OCI-LY3 (cell line): Measurements from ENCODE around the gene DOCK8.

ENCODE experiments used
- H2AFZ ChIP-seq: fragments of 200-600, 300-600 bp; shearing (Covaris generic); 2 replicates; pipeline ENCODE4 v1.6.0; 2014; ENCODE audit warnings: antibody characterized with exemption, low read depth, low read length
- H3K27ac ChIP-seq: fragments of 200-600, 300-600 bp; sonication (generic); 2 replicates; pipeline ENCODE4 v1.5.1; 2014; ENCODE audit warnings: mild to moderate bottlenecking, low read length, moderate library complexity, mixed read lengths
- H3K27me3 ChIP-seq: fragments of 200-600, 300-600 bp; sonication (generic); 2 replicates; pipeline ENCODE4 v1.6.1; 2014; ENCODE audit warnings: low read depth, low read length, mixed read lengths
- H3K36me3 ChIP-seq: fragments of 200-600, 300-600 bp; sonication (generic); replicated peaks from 2 replicates; pipeline ENCODE3; 2014; ENCODE audit warnings: low read depth, low read length, mixed read lengths
- H3K4me1 ChIP-seq: fragments of 300-600, 200-600 bp; sonication (generic); 2 replicates; pipeline ENCODE4 v1.6.1; 2014; ENCODE audit warnings: low read length, mixed read lengths
- H3K4me2 ChIP-seq: fragments of 200-600, 300-600 bp; sonication (generic); 2 replicates; pipeline ENCODE4 v1.6.1; 2014; ENCODE audit warnings: low read length, mixed read lengths
- H3K4me3 ChIP-seq: fragments of 300-600, 200-600 bp; sonication (generic); 2 replicates; pipeline ENCODE4 v1.5.1; 2014; ENCODE audit warnings: antibody characterized with exemption, mild to moderate bottlenecking, low read length, moderate library complexity
- H3K79me2 ChIP-seq: fragments of 300-600, 200-600 bp; shearing (Covaris generic); 2 replicates; pipeline ENCODE4 v1.6.1; 2014; ENCODE audit warnings: mild to moderate bottlenecking, low read length, mixed read lengths
- H3K9ac ChIP-seq: fragments of 300-600, 200-600 bp; shearing (Covaris generic); 2 replicates; pipeline ENCODE4 v1.6.0; 2014; ENCODE audit warnings: mild to moderate bottlenecking, low read length, moderate library complexity
- H3K9me3 ChIP-seq: fragments of 200-600, 300-600 bp; shearing (Covaris generic); 2 replicates; pipeline ENCODE4 v1.6.1; 2014; ENCODE audit warnings: low read length, mixed read lengths; ENCODE audit not compliant: insufficient read depth
- H4K20me1 ChIP-seq: fragments of 200-600, 300-600 bp; sonication (generic); 2 replicates; pipeline ENCODE4 v1.6.1; 2016; ENCODE audit warnings: low read length, mixed read lengths; ENCODE audit not compliant: insufficient read depth
- CTCF ChIP-seq: fragments of 200-600, 300-600 bp; sonication (generic); IDR thresholded peaks from 2 replicates; pipeline ENCODE4 v1.5.1; 2014; ENCODE audit warnings: antibody characterized with exemption, low read length, low read depth
- EZH2phosphoT487 ChIP-seq: fragments of 200-600 bp; shearing (Covaris generic); IDR thresholded peaks from 2 replicates; pipeline ENCODE4 v1.6.1; 2018; ENCODE audit warnings: antibody characterized with exemption, mixed run types, low read depth

Gene DOCK8

GRCh38 chr9:206481-206880 lies 8.2 kb upstream of the DOCK8 start:
- Histone ChIP-seq H2AFZ (peak overlapping the region; percentile 56; the same call in 1 of the 2 replicates), H3K27me3 (no peaks in the 10 kb centered on the region), H4K20me1 (no peaks in the 10 kb centered on the region), H3K9ac (no peak overlapping the region), H3K4me2 (no peak overlapping the region), H3K9me3 (no peaks in the 10 kb centered on the region), H3K27ac (no peak overlapping the region), H3K36me3 (no peaks in the 10 kb centered on the region), H3K79me2 (no peaks in the 10 kb centered on the region), H3K4me3 (no peak overlapping the region), H3K4me1 (no peaks in the 10 kb centered on the region)
- TF ChIP-seq EZH2phosphoT487, result no peak
- no peak for TF ChIP-seq CTCF

- Histone ChIP-seq H3K27ac (no peak overlapping the region), H3K9ac (no peak overlapping the region), H3K4me1 (peaks cover 14% of the 10 kb centered on the region), H3K36me3 (no peaks in the 10 kb centered on the region), H3K4me3 (no peak overlapping the region), H2AFZ (no peak overlapping the region), H3K9me3 (no peaks in the 10 kb centered on the region), H4K20me1 (no peaks in the 10 kb centered on the region), H3K27me3 (no peaks in the 10 kb centered on the region), H3K4me2 (no peak overlapping the region), H3K79me2 (no peaks in the 10 kb centered on the region)
- TF ChIP-seq CTCF (no peak), EZH2phosphoT487 (no peak)
These were observed 5.4 kb upstream of the DOCK8 start for GRCh38 chr9:209143-209758.

- Histone ChIP-seq H3K4me3 (no peak overlapping the region), H3K27ac (no peak overlapping the region), H3K36me3 (no peaks in the 10 kb centered on the region), H4K20me1 (no peaks in the 10 kb centered on the region), H3K4me1 (peaks cover 20% of the 10 kb centered on the region), H3K9me3 (no peaks in the 10 kb centered on the region), H3K9ac (no peak overlapping the region), H3K4me2 (no peak overlapping the region), H3K79me2 (no peaks in the 10 kb centered on the region), H2AFZ (no peak overlapping the region), H3K27me3 (0 out of 2 replicates have a peak, but pooled peaks cover 6% of the 10 kb centered on the region)
- TF ChIP-seq EZH2phosphoT487 (no peak), CTCF (no peak)
These were observed 3.6 kb upstream of the DOCK8 start for GRCh38 chr9:211036-211435.

GRCh38 chr9:211557-211956 lies 3.1 kb upstream of the DOCK8 start:
- Histone ChIP-seq H4K20me1 (no peaks in the 10 kb centered on the region), H3K4me2 (no peak overlapping the region), H3K36me3 (no peaks in the 10 kb centered on the region), H2AFZ (no peak overlapping the region), H3K9ac (no peak overlapping the region), H3K27me3 (0 out of 2 replicates have a peak, but pooled peaks cover 6% of the 10 kb centered on the region), H3K9me3 (no peaks in the 10 kb centered on the region), H3K4me3 (no peak overlapping the region), H3K27ac (no peak overlapping the region), H3K4me1 (peaks cover 20% of the 10 kb centered on the region), H3K79me2 (no peaks in the 10 kb centered on the region)
- TF ChIP-seq CTCF (no peak), EZH2phosphoT487 (no peak)
